ENCODE measurements around the gene RBM18. TPM values are rescaled to one million over a fixed set of nuclear protein-coding genes. Genes with fewer than 3 reads are reported as not detected.

RBM18 gene
- total RNA-seq: 10 to 100 TPM in 6 of 7 donors, 1 to 10 TPM in 1; 8.3 to 23.7 (median 17.0) TPM
- polyA plus RNA-seq: 10 to 100 TPM in 1 of 2 donors, 1 to 10 TPM in 1; 9.5 to 25.0 TPM
- long read RNA-seq, donor 1, full-length matches to known transcripts: 26 of 45 reads
- long read RNA-seq, donor 1, partial matches to known transcripts: 6 of 45 reads
- long read RNA-seq, donor 1, other reads (novel, unspliced or antisense): 13 of 45 reads
- long read RNA-seq, donor 2, full-length matches to known transcripts: 9 of 9 reads
- long read RNA-seq, donor 2, partial matches to known transcripts: 0 of 9 reads
- long read RNA-seq, donor 2, other reads (novel, unspliced or antisense): 0 of 9 reads
- long read RNA-seq, donor 3, full-length matches to known transcripts: 56 of 62 reads
- long read RNA-seq, donor 3, partial matches to known transcripts: 0 of 62 reads
- long read RNA-seq, donor 3, other reads (novel, unspliced or antisense): 6 of 62 reads

- intact Hi-C loops (cut with DNase I): loop anchor here in 1 of 4 donors (10.0 kb wide), 1 partner anchor 170 kb away; the partner anchor contains the start of gene TTLL11
Observed at GRCh38 chr9:122264360-122265148, at the start of gene RBM18, which contains the start of gene MRRF. RBM18 (minus strand) TSS chr9:122264840; CDS start chr9:122261492, 3,348 bp downstream. MRRF (plus strand) TSS chr9:122264882; CDS start chr9:122270892, 6,010 bp downstream.

GRCh38 chr9:122314165-122314564, 49.5 kb upstream of the RBM18 start:
- DNase-seq: no peak
- Histone ChIP-seq H3K27ac (no peak overlapping the region), H3K27me3 (no peaks in the 10 kb centered on the region), H3K36me3 (no peaks in the 10 kb centered on the region), H3K9me3 (no peaks in the 10 kb centered on the region), H3K4me1 (ENCODE audit: insufficient read depth) (no peaks in the 10 kb centered on the region), H3K4me3 (no peak overlapping the region)
- no peak for TF ChIP-seq EP300 (IDR thresholded peaks at IDR 0.05)
- TF ChIP-seq, protein P1, sequence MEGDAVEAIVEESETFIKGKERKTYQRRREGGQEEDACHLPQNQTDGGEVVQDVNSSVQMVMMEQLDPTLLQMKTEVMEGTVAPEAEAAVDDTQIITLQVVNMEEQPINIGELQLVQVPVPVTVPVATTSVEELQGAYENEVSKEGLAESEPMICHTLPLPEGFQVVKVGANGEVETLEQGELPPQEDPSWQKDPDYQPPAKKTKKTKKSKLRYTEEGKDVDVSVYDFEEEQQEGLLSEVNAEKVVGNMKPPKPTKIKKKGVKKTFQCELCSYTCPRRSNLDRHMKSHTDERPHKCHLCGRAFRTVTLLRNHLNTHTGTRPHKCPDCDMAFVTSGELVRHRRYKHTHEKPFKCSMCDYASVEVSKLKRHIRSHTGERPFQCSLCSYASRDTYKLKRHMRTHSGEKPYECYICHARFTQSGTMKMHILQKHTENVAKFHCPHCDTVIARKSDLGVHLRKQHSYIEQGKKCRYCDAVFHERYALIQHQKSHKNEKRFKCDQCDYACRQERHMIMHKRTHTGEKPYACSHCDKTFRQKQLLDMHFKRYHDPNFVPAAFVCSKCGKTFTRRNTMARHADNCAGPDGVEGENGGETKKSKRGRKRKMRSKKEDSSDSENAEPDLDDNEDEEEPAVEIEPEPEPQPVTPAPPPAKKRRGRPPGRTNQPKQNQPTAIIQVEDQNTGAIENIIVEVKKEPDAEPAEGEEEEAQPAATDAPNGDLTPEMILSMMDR (IDR thresholded peaks at IDR 0.05): no peak
- TF ChIP-seq POLR2A (IDR thresholded peaks at IDR 0.05): no peak
- intact Hi-C loops (cut with DNase I): no loop called here

More at GRCh38 chr9:122264360-122265148, at the start of gene RBM18, which contains the start of gene MRRF:
- Histone ChIP-seq H3K27ac (peak within 1 kb of the TSS; percentile 78 to 84), H3K4me1 (ENCODE audit: insufficient read depth) (peaks cover 12% of the 10 kb centered on the region), H3K36me3 (no peaks in the 10 kb centered on the region), H3K27me3 (no peaks in the 10 kb centered on the region), H3K9me3 (no peaks in the 10 kb centered on the region), H3K4me3 (peak within 1 kb of the TSS; percentile 85)
- TF ChIP-seq, protein P1 (IDR thresholded peaks at IDR 0.05): peak in 1 of 3 donors; percentile 44
- TF ChIP-seq EP300 (IDR thresholded peaks at IDR 0.05) (no peak), POLR2A (IDR thresholded peaks at IDR 0.05) (peak; percentile 74)
- WGBS, 3 donors: 0% methylated on average over 37 to 60 of the region's 60 CpGs
- peak; percentile 85 to 94 (median 89) for DNase-seq

DNA sequence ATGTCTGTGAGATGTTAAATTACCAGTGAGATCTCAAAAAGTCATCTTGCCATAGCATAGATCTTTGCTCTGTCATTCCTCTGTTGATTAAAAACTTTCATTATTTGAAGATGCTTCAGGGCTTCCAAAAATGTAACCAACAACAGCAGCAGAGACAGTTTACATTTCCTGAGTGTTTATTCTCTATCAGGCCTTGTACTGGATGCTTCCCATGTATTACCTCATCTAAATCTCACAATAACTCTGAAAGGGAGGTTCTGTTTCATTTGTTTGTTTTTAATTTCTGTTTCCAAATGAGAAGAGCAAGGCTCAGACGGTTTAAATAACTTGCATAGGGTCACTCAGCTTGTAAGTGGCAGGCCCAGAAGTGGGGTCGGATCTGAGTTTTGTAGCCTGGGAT, 45.2 kb upstream of the RBM18 start:
- DNase-seq: no peak
- H3K9me3 ChIP-seq: no peaks in the 10 kb centered on the region
- no peaks in the 10 kb centered on the region for H3K4me1 ChIP-seq (ENCODE audit: insufficient read depth)
- 20 to 53% (median 29%) methylated on average over 2 of the region's 2 CpGs for WGBS, 3 donors
- no peaks in the 10 kb centered on the region for H3K36me3 ChIP-seq
- H3K4me3 ChIP-seq: no peak overlapping the region
- intact Hi-C loops (cut with DNase I): no loop called here
- no peak overlapping the region for H3K27ac ChIP-seq
- TF ChIP-seq, protein P1 (IDR thresholded peaks at IDR 0.05): no peak
- no peak for TF ChIP-seq EP300 (IDR thresholded peaks at IDR 0.05)
- TF ChIP-seq POLR2A (IDR thresholded peaks at IDR 0.05): no peak
- H3K27me3 ChIP-seq: no peaks in the 10 kb centered on the region

DNA sequence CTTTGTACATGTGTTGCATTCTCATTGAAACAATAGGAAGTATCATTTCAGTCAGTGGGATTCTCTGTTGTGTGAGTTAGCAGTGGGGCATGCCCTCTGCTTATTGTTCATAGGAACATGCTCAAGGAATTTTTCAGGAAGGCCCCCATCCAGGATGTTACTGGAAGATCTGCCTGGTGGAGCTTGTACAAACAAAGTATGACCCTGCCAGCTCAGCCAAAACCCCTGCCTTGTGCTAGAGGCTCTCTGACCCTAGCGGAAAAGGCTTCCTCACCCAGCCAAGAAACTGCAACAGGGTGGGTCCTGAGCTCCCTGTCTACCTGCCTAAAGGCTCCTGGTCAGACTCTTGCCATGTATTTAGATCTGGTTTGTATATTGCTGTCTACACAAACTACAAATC, 43.3 kb upstream of the RBM18 start:
- Histone ChIP-seq H3K4me3 (no peak overlapping the region), H3K27ac (no peak overlapping the region), H3K4me1 (ENCODE audit: insufficient read depth) (no peaks in the 10 kb centered on the region), H3K36me3 (no peaks in the 10 kb centered on the region), H3K27me3 (no peaks in the 10 kb centered on the region), H3K9me3 (no peaks in the 10 kb centered on the region)
- intact Hi-C loops (cut with DNase I): no loop called here
- WGBS, 3 donors: 76 to 95% (median 82%) methylated on average over 1 of the region's 1 CpG
- TF ChIP-seq EP300 (IDR thresholded peaks at IDR 0.05): no peak
- TF ChIP-seq, protein P1 (IDR thresholded peaks at IDR 0.05): no peak
- no peak for DNase-seq
